Endodermal cell (in vitro differentiated cells): ENCODE results near the gene LONP1. TPM values are rescaled to one million over a fixed set of nuclear protein-coding genes. Genes with fewer than 3 reads are reported as not detected.

Experiments used
- DNase-seq: peaks from one replicate; pipeline ENCODE4 v3.0.0-alpha.2; 2017
- H3K27ac ChIP-seq: 2 replicates; pipeline ENCODE4 v1.5.1; 2013; ENCODE audit warnings: mild to moderate bottlenecking, low read depth, low read length, moderate library complexity
- H3K27me3 ChIP-seq: 2 replicates; pipeline ENCODE4 v1.6.1; 2013; ENCODE audit warnings: mild to moderate bottlenecking, low read length, moderate library complexity; ENCODE audit not compliant: insufficient read depth, control insufficient read depth, poor library complexity, severe bottlenecking
- H3K36me3 ChIP-seq: 2 replicates; pipeline ENCODE4 v1.7.0; 2013; ENCODE audit warnings: mild to moderate bottlenecking, low read length, moderate library complexity; ENCODE audit not compliant: control insufficient read depth, insufficient read depth
- H3K4me1 ChIP-seq: one replicate; pipeline ENCODE4 v1.7.0; 2013; ENCODE audit warnings: low read length; ENCODE audit not compliant: control insufficient read depth, insufficient read depth
- H3K4me3 ChIP-seq: 2 replicates; pipeline ENCODE4 v1.5.1; 2013; ENCODE audit warnings: mild to moderate bottlenecking, low read length, moderate library complexity
- H3K9ac ChIP-seq: 2 replicates; pipeline ENCODE4 v1.6.1; 2013; ENCODE audit warnings: mild to moderate bottlenecking, low read length, moderate library complexity; ENCODE audit not compliant: poor library complexity, severe bottlenecking; ENCODE audit errors: extremely low read depth
- H3K9me3 ChIP-seq: 2 replicates; pipeline ENCODE4 v1.6.1; 2013; ENCODE audit warnings: mild to moderate bottlenecking, low read length, moderate library complexity; ENCODE audit not compliant: control insufficient read depth
- H3K27ac Mint-ChIP-seq: 2 replicates; pipeline ENCODE4 v1.8.0; 2020; ENCODE audit warnings: mixed read lengths
- H3K27me3 Mint-ChIP-seq: 2 replicates; pipeline ENCODE4 v1.8.0; 2021; ENCODE audit warnings: mild to moderate bottlenecking, mixed read lengths; ENCODE audit not compliant: insufficient read depth
- H3K36me3 Mint-ChIP-seq: 2 replicates; pipeline ENCODE4 v1.8.0; 2020; ENCODE audit warnings: low read depth, mixed read lengths
- H3K4me1 Mint-ChIP-seq: 2 replicates; pipeline ENCODE4 v1.8.0; 2020; ENCODE audit warnings: mixed read lengths
- H3K4me3 Mint-ChIP-seq: 2 replicates; pipeline ENCODE4 v1.8.0; 2020; ENCODE audit warnings: mild to moderate bottlenecking, moderate library complexity, mixed read lengths
- H3K9me3 Mint-ChIP-seq: 2 replicates; pipeline ENCODE4 v1.8.0; 2020; ENCODE audit warnings: mild to moderate bottlenecking, mixed read lengths
- CTCF ChIP-seq: fragments of 200-600 bp; sonication (generic); conservative IDR thresholded peaks from 2 replicates; pipeline ENCODE4 v1.5.0; 2021; ENCODE audit warnings: antibody characterized with exemption, mild to moderate bottlenecking
- WGBS, 2 experiments: methylation state at CpG; one replicate each; pipeline versions ENCODE4 v1.1.5 to v1.1.7; 2013; ENCODE audit warnings: missing lambda C conversion rate in 2 of 2, mixed read lengths in 1 of 2; ENCODE audit not compliant: insufficient coverage in 1 of 2, insufficient read length in 1 of 2; 5-methylcytosine and 5-hydroxymethylcytosine counted together
- total RNA-seq, 2 donors: library from RNA; stranded (reverse); fragmentation: NEBNext Ultra II Directional in 1 of 2; extraction: Animal tissue kit (Norgen Biotek cat#: 25700) in 1 of 2; gene quantifications; 2 replicates in 1 of 2; 3 replicates in 1 of 2; pipeline ENCODE4 v1.2.1, GENCODE V29; 2021

LONP1 gene
- total RNA-seq, 2 donors from 2014 or later, result 97.1 to 109 TPM

GRCh38 chr19:5765220-5765619, 45.3 kb upstream of the LONP1 start:
- DNase-seq, result no peak
- no peaks in the 10 kb centered on the region for H3K36me3 ChIP-seq
- no peak for TF ChIP-seq CTCF
- no peak overlapping the region for H3K4me3 ChIP-seq
- no peaks in the 10 kb centered on the region for H3K27me3 ChIP-seq
- Mint-ChIP-seq H3K4me3 (no peak overlapping the region), H3K27ac (no peak overlapping the region), H3K36me3 (no peaks in the 10 kb centered on the region), H3K27me3 (peaks cover 2% of the 10 kb centered on the region), H3K4me1 (no peaks in the 10 kb centered on the region), H3K9me3 (peaks cover 2% of the 10 kb centered on the region)
- H3K9me3 ChIP-seq, result no peaks in the 10 kb centered on the region
- WGBS, 2 experiments, result 88 to 90% methylated on average over 2 to 3 of the region's 3 CpGs
- no peaks in the 10 kb centered on the region for H3K4me1 ChIP-seq
- H3K9ac ChIP-seq, result no peak overlapping the region
- H3K27ac ChIP-seq, result no peak overlapping the region

- Histone ChIP-seq H3K36me3 (no peaks in the 10 kb centered on the region), H3K27ac (no peak overlapping the region), H3K9me3 (no peaks in the 10 kb centered on the region), H3K4me1 (no peaks in the 10 kb centered on the region), H3K27me3 (no peaks in the 10 kb centered on the region), H3K9ac (no peak overlapping the region), H3K4me3 (no peak overlapping the region)
- Mint-ChIP-seq H3K4me1 (no peaks in the 10 kb centered on the region), H3K4me3 (no peak overlapping the region), H3K36me3 (no peaks in the 10 kb centered on the region), H3K9me3 (peaks cover 2% of the 10 kb centered on the region), H3K27ac (no peak overlapping the region), H3K27me3 (peaks cover 2% of the 10 kb centered on the region)
- DNase-seq, result no peak
- TF ChIP-seq CTCF, result no peak
- 88% methylated on average over 2 to 5 of the region's 5 CpGs for WGBS, 2 experiments
These were observed 42.8 kb upstream of the LONP1 start for GRCh38 chr19:5762608-5763217.

GRCh38 chr19:5753743-5754142, 33.8 kb upstream of the LONP1 start:
- WGBS, 2 experiments, result 90 to 91% methylated on average over 4 to 6 of the region's 6 CpGs
- TF ChIP-seq CTCF, result no peak
- no peaks in the 10 kb centered on the region for H3K9me3 Mint-ChIP-seq
- no peaks in the 10 kb centered on the region for H3K9me3 ChIP-seq
- no peak for DNase-seq
- no peaks in the 10 kb centered on the region for H3K4me1 Mint-ChIP-seq
- H3K4me1 ChIP-seq, result no peaks in the 10 kb centered on the region
- no peak overlapping the region for H3K9ac ChIP-seq
- H3K27me3 Mint-ChIP-seq, result peaks cover 13% of the 10 kb centered on the region
- no peak overlapping the region for H3K27ac Mint-ChIP-seq
- H3K4me3 Mint-ChIP-seq, result no peak overlapping the region
- no peaks in the 10 kb centered on the region for H3K36me3 ChIP-seq
- H3K4me3 ChIP-seq, result no peak overlapping the region
- H3K27ac ChIP-seq, result no peak overlapping the region
- no peaks in the 10 kb centered on the region for H3K27me3 ChIP-seq
- no peaks in the 10 kb centered on the region for H3K36me3 Mint-ChIP-seq
